H9 (cell line): ENCODE measurements around the gene BTNL8. TPM values are rescaled to one million over a fixed set of nuclear protein-coding genes. Genes with fewer than 3 reads are reported as not detected.

Experiments
- DNase-seq: peaks from one replicate; pipeline ENCODE4 v3.0.0-alpha.2; 2017
- H2AFZ ChIP-seq: one replicate; pipeline ENCODE4 v1.6.1; 2013; ENCODE audit warnings: mild to moderate bottlenecking, low read length, control low read depth, moderate library complexity
- H2AK5ac ChIP-seq: 2 replicates; pipeline ENCODE4 v1.6.1; 2013; ENCODE audit warnings: low read length, control low read depth, mixed read lengths; ENCODE audit not compliant: insufficient read length
- H2BK120ac ChIP-seq: one replicate; pipeline ENCODE4 v1.6.1; 2013; ENCODE audit warnings: low read depth, mild to moderate bottlenecking, low read length, control low read depth, inconsistent platforms; ENCODE audit not compliant: poor library complexity, severe bottlenecking
- H2BK12ac ChIP-seq: 2 replicates; pipeline ENCODE4 v1.6.1; 2013; ENCODE audit warnings: low read length, control low read depth, mixed read lengths, low read depth; ENCODE audit not compliant: insufficient read length
- H2BK15ac ChIP-seq: 2 replicates; pipeline ENCODE4 v1.6.1; 2013; ENCODE audit warnings: low read depth, low read length, control low read depth
- H2BK20ac ChIP-seq: one replicate; pipeline ENCODE4 v1.6.1; 2013; ENCODE audit warnings: low read depth, mild to moderate bottlenecking, low read length, control low read depth, inconsistent platforms; ENCODE audit not compliant: poor library complexity, severe bottlenecking
- H2BK5ac ChIP-seq: 2 replicates; pipeline ENCODE4 v1.6.1; 2013; ENCODE audit warnings: low read length, control low read depth, mixed read lengths; ENCODE audit not compliant: insufficient read length
- H3K14ac ChIP-seq: 2 replicates; pipeline ENCODE4 v1.6.1; 2013; ENCODE audit warnings: low read length, control low read depth; ENCODE audit not compliant: insufficient read depth
- H3K18ac ChIP-seq: 2 replicates; pipeline ENCODE4 v1.6.1; 2013; ENCODE audit warnings: low read depth, mild to moderate bottlenecking, mixed read lengths, low read length, control low read depth; ENCODE audit not compliant: insufficient read length
- H3K23ac ChIP-seq: 2 replicates; pipeline ENCODE4 v1.6.1; 2013; ENCODE audit warnings: low read length, control low read depth, mixed read lengths, low read depth; ENCODE audit not compliant: insufficient read length
- H3K23me2 ChIP-seq: 2 replicates; pipeline ENCODE4 v1.6.1; 2013; ENCODE audit warnings: low read depth, mild to moderate bottlenecking, mixed read lengths, low read length, control low read depth; ENCODE audit not compliant: insufficient read length, poor library complexity, severe bottlenecking
- H3K27ac ChIP-seq: 2 replicates; pipeline ENCODE4 v1.5.1; 2013; ENCODE audit warnings: low read length, control low read depth, mixed read lengths, low read depth; ENCODE audit not compliant: insufficient read length
- H3K27me3 ChIP-seq: 2 replicates; pipeline ENCODE4 v1.6.1; 2013; ENCODE audit warnings: low read length, control low read depth, inconsistent platforms; ENCODE audit not compliant: insufficient read depth
- H3K4ac ChIP-seq: 2 replicates; pipeline ENCODE4 v1.6.1; 2013; ENCODE audit warnings: low read depth, mild to moderate bottlenecking, control low read depth, inconsistent platforms, low read length, moderate library complexity
- H3K4me1 ChIP-seq: 2 replicates; pipeline ENCODE4 v1.6.1; 2013; ENCODE audit warnings: low read length, control low read depth, inconsistent platforms; ENCODE audit not compliant: insufficient read depth
- H3K4me2 ChIP-seq: 2 replicates; pipeline ENCODE4 v1.6.1; 2013; ENCODE audit warnings: low read length, control low read depth, mixed read lengths; ENCODE audit not compliant: insufficient read length, insufficient read depth
- H3K56ac ChIP-seq: 2 replicates; pipeline ENCODE4 v1.6.1; 2013; ENCODE audit warnings: low read depth, mild to moderate bottlenecking, mixed read lengths, low read length, control low read depth; ENCODE audit not compliant: insufficient read length
- H3K79me1 ChIP-seq: 2 replicates; pipeline ENCODE4 v1.6.1; 2013; ENCODE audit warnings: low read depth, mild to moderate bottlenecking, moderate library complexity, low read length, control low read depth, inconsistent platforms; ENCODE audit not compliant: insufficient read depth, poor library complexity, severe bottlenecking
- H3K79me2 ChIP-seq: 2 replicates; pipeline ENCODE4 v1.6.1; 2013; ENCODE audit warnings: low read length, control low read depth, inconsistent platforms; ENCODE audit not compliant: insufficient read depth
- H3K9ac ChIP-seq: 2 replicates; pipeline ENCODE4 v1.6.1; 2013; ENCODE audit warnings: low read length, control low read depth, mixed read lengths; ENCODE audit not compliant: insufficient read length; ENCODE audit errors: extremely low read depth
- H3K9me3 ChIP-seq: one replicate; pipeline ENCODE4 v1.6.1; 2013; ENCODE audit warnings: low read depth, low read length, inconsistent platforms; ENCODE audit not compliant: control insufficient read depth
- H3T11ph ChIP-seq: one replicate; pipeline ENCODE4 v1.6.1; 2013; ENCODE audit warnings: mild to moderate bottlenecking, low read length, control low read depth, inconsistent platforms
- H4K20me1 ChIP-seq: one replicate; pipeline ENCODE4 v1.6.1; 2013; ENCODE audit not compliant: control insufficient read depth, insufficient read length, insufficient read depth
- H4K5ac ChIP-seq: 2 replicates; pipeline ENCODE4 v1.6.1; 2013; ENCODE audit warnings: low read depth, mild to moderate bottlenecking, mixed read lengths, low read length, control low read depth; ENCODE audit not compliant: insufficient read length
- H4K8ac ChIP-seq: replicated peaks from 2 replicates; pipeline ENCODE4 v1.6.1; 2013; ENCODE audit warnings: low read length, control low read depth, mixed read lengths, low read depth; ENCODE audit not compliant: insufficient read length
- H4K91ac ChIP-seq: 2 replicates; pipeline ENCODE4 v1.6.1; 2013; ENCODE audit warnings: low read depth, mild to moderate bottlenecking, moderate library complexity, mixed read lengths, low read length, control low read depth; ENCODE audit not compliant: insufficient read length
- H3K27ac Mint-ChIP-seq, 3 experiments: 2 replicates in 2 of 3; 3 replicates in 1 of 3; pipeline ENCODE4 v1.8.0; 2020 to 2021; ENCODE audit warnings: mixed read lengths in 3 of 3, mild to moderate bottlenecking in 1 of 3, moderate library complexity in 1 of 3
- H3K27me3 Mint-ChIP-seq: 2 replicates; pipeline ENCODE4 v1.8.0; 2021; ENCODE audit warnings: low read depth, mild to moderate bottlenecking, moderate library complexity, mixed read lengths
- H3K36me3 Mint-ChIP-seq, 3 experiments: 2 replicates in 2 of 3; 3 replicates in 1 of 3; pipeline ENCODE4 v1.8.0; 2020 to 2021; ENCODE audit warnings: low read depth in 3 of 3, mixed read lengths in 3 of 3; ENCODE audit not compliant: insufficient read depth in 1 of 3
- H3K4me1 Mint-ChIP-seq, 2 experiments: 2 replicates each; pipeline ENCODE4 v1.8.0; 2020; ENCODE audit warnings: mixed read lengths in 2 of 2
- H3K4me3 Mint-ChIP-seq, 2 experiments: 2 replicates in 1 of 2; 3 replicates in 1 of 2; pipeline ENCODE4 v1.8.0; 2020 to 2021; ENCODE audit warnings: mild to moderate bottlenecking in 2 of 2, mixed read lengths in 2 of 2, moderate library complexity in 1 of 2
- H3K9me3 Mint-ChIP-seq, 2 experiments: 2 replicates in 1 of 2; 3 replicates in 1 of 2; pipeline ENCODE4 v1.8.0; 2020; ENCODE audit warnings: mild to moderate bottlenecking in 2 of 2, mixed read lengths in 2 of 2, moderate library complexity in 1 of 2
- WGBS: extraction: QIAGEN DNeasy Blood & Tissue Kit; methylation state at CpG from one replicate; pipeline ENCODE4 v1.1.7; 2013; ENCODE audit warnings: missing lambda C conversion rate, low lambda C conversion rate, mixed read lengths; ENCODE audit not compliant: insufficient read length; ENCODE audit errors: extremely low coverage; 5-methylcytosine and 5-hydroxymethylcytosine counted together
- total RNA-seq: library from RNA; stranded (reverse); gene quantifications from 2 replicates; pipeline ENCODE4 v1.2.1, GENCODE V29; 2021
- TF ChIP-seq, protein P1 (sequence below): fragments of 200-600 bp; sonication (generic); conservative IDR thresholded peaks from 3 replicates; pipeline ENCODE4 v1.8.0; 2021; ENCODE audit warnings: antibody characterized with exemption, mild to moderate bottlenecking

The BTNL8 gene
- total RNA-seq, 1 experiment from 2014 or later: 0.13 TPM

DNA sequence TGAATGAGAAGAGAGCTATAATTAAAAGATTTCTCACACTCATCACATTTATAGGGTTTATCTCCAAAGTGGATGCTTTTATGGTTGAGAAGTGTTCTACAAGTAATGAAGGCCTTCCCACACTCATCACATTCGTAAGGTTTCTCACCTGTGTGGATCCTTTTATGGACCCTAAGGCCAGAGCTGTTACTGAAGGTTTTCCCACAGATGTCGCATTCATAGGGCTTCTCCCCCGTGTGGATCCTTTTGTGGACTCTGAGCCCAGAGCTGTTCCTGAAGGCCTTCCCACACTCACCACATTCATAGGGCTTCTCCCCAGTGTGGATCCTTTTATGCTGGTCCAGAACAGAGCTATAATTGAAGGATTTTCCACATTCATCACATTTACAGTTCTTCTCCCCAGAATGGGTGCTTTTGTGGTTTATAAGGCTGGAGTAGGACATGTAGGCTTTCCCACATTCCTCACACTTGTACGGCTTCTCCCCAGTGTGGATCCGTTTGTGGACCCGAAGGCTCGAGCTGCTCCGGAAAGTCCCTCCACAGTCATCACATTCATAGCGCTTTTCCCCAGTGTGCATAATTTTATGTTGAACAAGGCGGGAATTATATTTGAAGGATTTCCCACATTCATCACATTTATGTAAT, 48.4 kb upstream of the BTNL8 start:
- H3K23me2 ChIP-seq: no peaks in the 10 kb centered on the region
- H3K27ac ChIP-seq: no peak overlapping the region
- H3K18ac ChIP-seq: no peak overlapping the region
- no peak overlapping the region for H3K56ac ChIP-seq
- H4K5ac ChIP-seq: no peak overlapping the region
- peaks cover 4% of the 10 kb centered on the region for H3K79me1 ChIP-seq
- H3K23ac ChIP-seq: no peak overlapping the region
- no peak overlapping the region for H3T11ph ChIP-seq
- H3K9ac ChIP-seq: no peak overlapping the region
- H4K8ac ChIP-seq: no peak overlapping the region
- H3K4me1 Mint-ChIP-seq: no peaks in the 10 kb centered on the region
- H3K27me3 ChIP-seq: no peaks in the 10 kb centered on the region
- no peak overlapping the region for H2BK5ac ChIP-seq
- H2BK15ac ChIP-seq: no peak overlapping the region
- no peaks in the 10 kb centered on the region for H3K79me2 ChIP-seq
- no peak overlapping the region for H3K14ac ChIP-seq
- H2BK20ac ChIP-seq: no peak overlapping the region
- H4K91ac ChIP-seq: no peak overlapping the region
- no peaks in the 10 kb centered on the region for H3K4me1 ChIP-seq
- TF ChIP-seq, protein P1, sequence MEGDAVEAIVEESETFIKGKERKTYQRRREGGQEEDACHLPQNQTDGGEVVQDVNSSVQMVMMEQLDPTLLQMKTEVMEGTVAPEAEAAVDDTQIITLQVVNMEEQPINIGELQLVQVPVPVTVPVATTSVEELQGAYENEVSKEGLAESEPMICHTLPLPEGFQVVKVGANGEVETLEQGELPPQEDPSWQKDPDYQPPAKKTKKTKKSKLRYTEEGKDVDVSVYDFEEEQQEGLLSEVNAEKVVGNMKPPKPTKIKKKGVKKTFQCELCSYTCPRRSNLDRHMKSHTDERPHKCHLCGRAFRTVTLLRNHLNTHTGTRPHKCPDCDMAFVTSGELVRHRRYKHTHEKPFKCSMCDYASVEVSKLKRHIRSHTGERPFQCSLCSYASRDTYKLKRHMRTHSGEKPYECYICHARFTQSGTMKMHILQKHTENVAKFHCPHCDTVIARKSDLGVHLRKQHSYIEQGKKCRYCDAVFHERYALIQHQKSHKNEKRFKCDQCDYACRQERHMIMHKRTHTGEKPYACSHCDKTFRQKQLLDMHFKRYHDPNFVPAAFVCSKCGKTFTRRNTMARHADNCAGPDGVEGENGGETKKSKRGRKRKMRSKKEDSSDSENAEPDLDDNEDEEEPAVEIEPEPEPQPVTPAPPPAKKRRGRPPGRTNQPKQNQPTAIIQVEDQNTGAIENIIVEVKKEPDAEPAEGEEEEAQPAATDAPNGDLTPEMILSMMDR: no peak
- no peak overlapping the region for H3K4me3 Mint-ChIP-seq
- no peak overlapping the region for H3K4me2 ChIP-seq
- no peak for DNase-seq
- WGBS: no CpG with 5 or more reads among the region's 10 CpGs
- H2AFZ ChIP-seq: no peak overlapping the region
- peaks cover 53% of the 10 kb centered on the region for H3K9me3 ChIP-seq
- no peaks in the 10 kb centered on the region for H4K20me1 ChIP-seq
- H2AK5ac ChIP-seq: no peak overlapping the region
- H2BK120ac ChIP-seq: no peak overlapping the region
- no peak overlapping the region for H3K27ac Mint-ChIP-seq
- peaks cover 82 to 85% of the 10 kb centered on the region in 2 experiments for H3K9me3 Mint-ChIP-seq
- peaks cover 31% of the 10 kb centered on the region for H3K27me3 Mint-ChIP-seq
- H3K36me3 Mint-ChIP-seq: peaks cover 99 to 100% (median 99%) of the 10 kb centered on the region in 3 experiments
- H3K4ac ChIP-seq: no peak overlapping the region
- no peak overlapping the region for H2BK12ac ChIP-seq
